ENCODE data around the gene CXCL13.
"Not testable (repeated sequence)": the region's sequence is repeated elsewhere in the genome, so short reads cannot be mapped to it uniquely, and the experiment has no call there.

Gene CXCL13

DNA sequence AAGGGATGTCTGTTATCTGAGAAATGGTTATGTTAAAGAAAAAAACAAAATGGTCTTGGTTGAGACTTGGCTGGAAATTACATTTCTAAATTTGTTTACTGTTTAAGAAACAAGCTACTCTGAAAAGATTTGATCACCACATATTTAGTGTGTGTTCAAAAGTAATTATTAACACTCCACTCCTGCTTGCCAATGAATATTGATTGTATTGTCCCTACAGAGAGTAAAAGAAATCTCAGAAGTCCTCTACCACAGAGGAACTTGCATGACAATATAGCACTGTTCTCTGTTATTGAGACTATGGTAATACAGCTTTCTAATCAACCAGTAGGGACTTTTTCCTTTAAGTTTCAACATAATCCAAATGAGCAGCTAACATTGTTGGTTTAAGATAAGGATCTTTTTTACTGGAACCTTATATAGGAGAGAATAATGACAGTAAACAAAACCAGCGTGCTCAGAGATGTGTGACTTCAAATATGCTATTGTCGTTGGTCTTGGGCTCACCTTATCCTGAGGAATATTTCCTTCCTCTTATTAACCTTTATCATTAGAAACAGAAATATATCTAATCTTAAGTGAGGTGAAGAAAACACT is 47.6 kb downstream of the CXCL13 start:
- POLR2A ChIA-PET: no interaction called here
- no peak for DNase-seq (ENCODE audit: extremely low spot score)
- CTCF ChIA-PET: no interaction called here
- TF ChIP-seq, protein P1, sequence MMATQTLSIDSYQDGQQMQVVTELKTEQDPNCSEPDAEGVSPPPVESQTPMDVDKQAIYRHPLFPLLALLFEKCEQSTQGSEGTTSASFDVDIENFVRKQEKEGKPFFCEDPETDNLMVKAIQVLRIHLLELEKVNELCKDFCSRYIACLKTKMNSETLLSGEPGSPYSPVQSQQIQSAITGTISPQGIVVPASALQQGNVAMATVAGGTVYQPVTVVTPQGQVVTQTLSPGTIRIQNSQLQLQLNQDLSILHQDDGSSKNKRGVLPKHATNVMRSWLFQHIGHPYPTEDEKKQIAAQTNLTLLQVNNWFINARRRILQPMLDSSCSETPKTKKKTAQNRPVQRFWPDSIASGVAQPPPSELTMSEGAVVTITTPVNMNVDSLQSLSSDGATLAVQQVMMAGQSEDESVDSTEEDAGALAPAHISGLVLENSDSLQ (IDR thresholded peaks at IDR 0.05): no peak
- TF ChIP-seq SUZ12 (IDR thresholded peaks at IDR 0.05) (no peak), ARNT (IDR thresholded peaks at IDR 0.05) (no peak), HDGF (IDR thresholded peaks at IDR 0.05; ENCODE audit: borderline replicate concordance) (no peak), FOXK2 (IDR thresholded peaks at IDR 0.05) (no peak), CTBP1 (IDR thresholded peaks at IDR 0.05; ENCODE audit: borderline replicate concordance) (no peak), FOXA1 (IDR thresholded peaks at IDR 0.05) (no peak), LEF1 (IDR thresholded peaks at IDR 0.05; ENCODE audit: borderline replicate concordance) (no peak), FOXM1 (IDR thresholded peaks at IDR 0.05; ENCODE audit: borderline replicate concordance) (no peak), NFRKB (IDR thresholded peaks at IDR 0.05) (no peak), ZNF384 (IDR thresholded peaks at IDR 0.05) (no peak), TARDBP (IDR thresholded peaks at IDR 0.05) (no peak), L3MBTL2 (conservative IDR thresholded peaks at IDR 0.05) (no peak), ELF4 (IDR thresholded peaks at IDR 0.05) (no peak), SP1 (IDR thresholded peaks at IDR 0.05) (no peak), BHLHE40 (IDR thresholded peaks at IDR 0.05; ENCODE audit: borderline replicate concordance) (no peak)

DNA sequence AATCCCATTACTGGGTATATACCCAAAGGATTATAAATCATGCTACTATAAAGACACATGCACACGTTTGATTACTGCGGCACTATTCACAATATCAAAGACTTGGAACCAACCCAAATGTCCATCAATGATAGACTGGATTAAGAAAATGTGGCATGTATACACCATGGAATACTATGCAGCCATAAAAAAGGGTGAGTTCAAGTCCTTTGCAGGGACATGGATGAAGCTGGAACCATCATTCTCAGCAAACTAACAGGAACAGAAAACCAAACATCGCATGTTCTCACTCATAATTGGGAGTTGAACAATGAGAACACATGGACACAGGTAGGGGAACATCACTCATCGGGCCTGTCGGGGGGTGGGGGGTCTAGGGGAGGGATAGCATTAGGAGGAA is 54.7 kb downstream of the CXCL13 start:
- CTCF ChIA-PET; POLR2A ChIA-PET; DNase-seq (ENCODE audit: extremely low spot score): not testable (repeated sequence)

Data from HEK293T (cell line).